A549 (cell line): ENCODE measurements around the gene DNAH8.

Experiments
- CTCF ChIP-seq: fragments of >200 bp; sonication (Bioruptor Twin); formaldehyde crosslinking; IDR thresholded peaks from 3 replicates; pipeline ENCODE4 v1.5.1; 2016
- EP300 ChIP-seq, 2 experiments: fragments of >200 bp; sonication (Bioruptor Twin); formaldehyde crosslinking; IDR thresholded peaks; 2 replicates in 1 of 2; 3 replicates in 1 of 2; pipeline ENCODE4 v1.6.1; 2016 to 2017
- ESRRA ChIP-seq: fragments of 150-350 bp; IDR thresholded peaks from 2 replicates; pipeline ENCODE4 v1.6.1; 2014; ENCODE audit warnings: mild to moderate bottlenecking, low read length, borderline replicate concordance
- HMGXB4 ChIP-seq: fragments of 250-450 bp; sonication (Bioruptor Pico); IDR thresholded peaks from 2 replicates; pipeline ENCODE4 v1.5.0; 2021; ENCODE audit warnings: mild to moderate bottlenecking, moderate library complexity, borderline replicate concordance
- JUN ChIP-seq, 2 experiments: fragments of >200 bp; sonication (Bioruptor Twin); formaldehyde crosslinking; IDR thresholded peaks; 2 replicates in 1 of 2; 3 replicates in 1 of 2; pipeline ENCODE4 v1.6.1; 2016 to 2017
- MAFK ChIP-seq: fragments of 450-650 bp; IDR thresholded peaks from 2 replicates; pipeline ENCODE4 v1.6.1; 2014; ENCODE audit not compliant: partially characterized antibody
- MAX ChIP-seq: IDR thresholded peaks from 2 replicates; pipeline ENCODE4 v1.6.1; 2012
- MAZ ChIP-seq: fragments of 150-350 bp; IDR thresholded peaks from 2 replicates; pipeline ENCODE4 v1.6.1; 2014; ENCODE audit warnings: antibody characterized with exemption, low read depth, low read length, borderline replicate concordance
- MYC ChIP-seq: IDR thresholded peaks from 2 replicates; pipeline ENCODE4 v1.6.1; 2012; ENCODE audit warnings: mild to moderate bottlenecking, inconsistent platforms, low read length, improper control_type of control experiment, borderline replicate concordance
- POLR2A ChIP-seq: IDR thresholded peaks from 2 replicates; pipeline ENCODE4 v1.6.1; 2012; ENCODE audit warnings: mild to moderate bottlenecking, low read length
- REST ChIP-seq: fragments of 200-600 bp; sonication (generic); IDR thresholded peaks from 2 replicates; pipeline ENCODE4 v1.6.1; 2016; ENCODE audit warnings: antibody characterized with exemption, mild to moderate bottlenecking, moderate library complexity
- SMC3 ChIP-seq: fragments of >200 bp; sonication (Bioruptor Twin); formaldehyde crosslinking; IDR thresholded peaks from 3 replicates; pipeline ENCODE4 v1.6.1; 2018; ENCODE audit warnings: inconsistent platforms

GRCh38 chr6:38738261-38738660, 23.1 kb downstream of the DNAH8 start:
- TF ChIP-seq POLR2A, result no peak
- no peak for TF ChIP-seq MAX
- TF ChIP-seq CTCF, result no peak
- TF ChIP-seq EP300 (IDR thresholded peaks at IDR 0.05), result no peak
- TF ChIP-seq ESRRA, result no peak
- TF ChIP-seq MAFK, result no peak
- no peak for TF ChIP-seq MYC
- no peak for TF ChIP-seq JUN (IDR thresholded peaks at IDR 0.05)
- TF ChIP-seq HMGXB4 (CRISPR knock-in tag), result no peak
- no peak for TF ChIP-seq SMC3
- TF ChIP-seq REST, result no peak
- TF ChIP-seq MAZ, result no peak
